Neutrophil (primary cell): ENCODE data around the gene CORO7.

Experiments used
- H3K27ac ChIP-seq: fragments of 200-600 bp; sonication (generic); 2 replicates; pipeline ENCODE4 v1.5.1; 2016; ENCODE audit warnings: mild to moderate bottlenecking, moderate library complexity
- H3K27me3 ChIP-seq: fragments of 200-600 bp; sonication (generic); 2 replicates; pipeline ENCODE4 v1.6.0; 2016; ENCODE audit warnings: mild to moderate bottlenecking
- H3K36me3 ChIP-seq: fragments of 200-600 bp; sonication (generic); 2 replicates; pipeline ENCODE4 v1.5.1; 2017
- H3K4me1 ChIP-seq, 2 experiments: fragments of 200-600 bp in 1 of 2; sonication (generic) in 1 of 2; 1 replicate in 1 of 2; 2 replicates in 1 of 2; pipeline versions ENCODE4 v1.5.1 to v1.6.1; 2013 to 2016; ENCODE audit warnings: low read depth in 1 of 2, low read length in 1 of 2, mild to moderate bottlenecking in 1 of 2, moderate library complexity in 1 of 2; ENCODE audit not compliant: control insufficient read depth in 1 of 2, insufficient read depth in 1 of 2
- H3K4me3 ChIP-seq, 2 experiments: fragments of 200-600 bp in 1 of 2; sonication (generic) in 1 of 2; 1 replicate in 1 of 2; 2 replicates in 1 of 2; pipeline ENCODE4 v1.5.1; 2013 to 2016; ENCODE audit warnings: low read depth in 1 of 2, low read length in 1 of 2, mild to moderate bottlenecking in 1 of 2, moderate library complexity in 1 of 2
- H3K9me3 ChIP-seq: fragments of 200-600 bp; sonication (generic); 2 replicates; pipeline ENCODE4 v1.5.1; 2016
- CTCF ChIP-seq: fragments of 200-600 bp; sonication (generic); IDR thresholded peaks from 2 replicates; pipeline ENCODE4 v1.5.1; 2016; ENCODE audit warnings: antibody characterized with exemption

The CORO7 gene

GRCh38 chr16:4387781-4388180, 28.6 kb downstream of the CORO7 start:
- Histone ChIP-seq H3K9me3 (no peaks in the 10 kb centered on the region), H3K27ac (no peak overlapping the region), H3K36me3 (peaks cover 100% of the 10 kb centered on the region)

DNA sequence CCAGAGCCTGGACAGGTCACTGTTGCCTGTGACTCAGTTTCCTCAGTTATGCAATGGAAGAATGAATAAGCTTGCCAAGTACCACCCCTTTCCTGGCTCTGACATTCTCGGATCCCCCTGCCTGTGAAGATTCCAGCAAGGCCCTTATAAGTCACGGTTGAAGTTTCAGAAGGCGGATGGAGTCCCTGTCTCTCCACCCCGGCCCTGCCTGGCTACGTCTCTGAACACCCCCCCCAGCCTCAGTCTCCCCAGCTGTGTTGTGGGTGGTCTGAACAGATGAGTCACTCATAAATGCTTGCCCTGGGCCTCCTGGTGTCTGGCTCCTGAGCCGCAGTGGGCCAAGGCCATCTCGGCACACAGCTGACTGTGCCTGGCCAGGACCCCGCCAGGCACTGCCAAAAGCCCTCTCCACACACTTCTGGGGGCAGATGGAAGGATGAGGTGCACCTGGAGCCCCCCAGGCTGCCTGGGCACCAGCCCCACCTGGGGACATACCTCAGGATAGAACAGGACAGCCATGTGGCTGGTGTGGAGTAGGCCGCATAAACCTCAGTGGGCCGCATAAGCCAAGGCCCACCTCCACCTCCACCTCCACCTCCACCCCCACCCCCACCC, 29.3 kb downstream of the CORO7 start:
- Histone ChIP-seq H3K27me3 (no peaks in the 10 kb centered on the region), H3K4me1 (no peaks in the 10 kb centered on the region), H3K36me3 (peaks cover 100% of the 10 kb centered on the region), H3K27ac (no peak overlapping the region), H3K9me3 (no peaks in the 10 kb centered on the region), H3K4me3 (no peak overlapping the region)
- TF ChIP-seq CTCF = no peak

More at GRCh38 chr16:4387781-4388180, 28.6 kb downstream of the CORO7 start:
- H3K27me3 ChIP-seq = no peaks in the 10 kb centered on the region
- TF ChIP-seq CTCF = no peak
- no peaks in the 10 kb centered on the region for H3K4me1 ChIP-seq
- no peak overlapping the region for H3K4me3 ChIP-seq

DNA sequence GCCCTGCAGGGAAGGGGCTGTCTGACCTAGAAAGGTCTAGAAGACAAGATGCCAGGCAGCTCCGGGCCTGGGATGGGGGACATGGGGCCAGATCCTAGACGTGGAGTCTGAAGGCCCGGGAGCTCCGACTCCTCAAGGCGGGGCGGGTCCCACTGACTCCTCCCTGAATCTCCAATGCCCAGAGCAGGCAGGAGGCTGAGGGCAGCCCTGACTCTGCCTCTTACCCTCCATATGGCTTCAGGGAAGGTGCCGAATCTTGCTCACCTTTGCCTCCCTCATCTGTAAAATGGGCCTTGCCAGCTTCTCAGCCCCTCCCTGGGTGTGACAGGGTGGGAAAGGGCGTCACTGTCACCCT, 30.0 kb downstream of the CORO7 start:
- Histone ChIP-seq H3K36me3 (peaks cover 100% of the 10 kb centered on the region), H3K27me3 (no peaks in the 10 kb centered on the region), H3K27ac (no peak overlapping the region), H3K4me3 (no peak overlapping the region), H3K9me3 (no peaks in the 10 kb centered on the region), H3K4me1 (no peaks in the 10 kb centered on the region)
- no peak for TF ChIP-seq CTCF

- no peak overlapping the region for H3K27ac ChIP-seq
- H3K9me3 ChIP-seq = no peaks in the 10 kb centered on the region
- peaks cover 100% of the 10 kb centered on the region for H3K36me3 ChIP-seq
- H3K4me3 ChIP-seq = no peak overlapping the region
- no peaks in the 10 kb centered on the region for H3K4me1 ChIP-seq
- H3K27me3 ChIP-seq = no peaks in the 10 kb centered on the region
- no peak for TF ChIP-seq CTCF
Observed at GRCh38 chr16:4385789-4386450, 30.5 kb downstream of the CORO7 start.

- TF ChIP-seq CTCF = no peak
- Histone ChIP-seq H3K36me3 (peaks cover 100% of the 10 kb centered on the region), H3K27me3 (no peaks in the 10 kb centered on the region), H3K4me1 (no peaks in the 10 kb centered on the region), H3K27ac (no peak overlapping the region), H3K4me3 (no peak overlapping the region), H3K9me3 (no peaks in the 10 kb centered on the region)
Observed at GRCh38 chr16:4385066-4385788, 31.2 kb downstream of the CORO7 start.
